Colonic mucosa (tissue), 4 donors: ENCODE data around the gene SPPL3. TPM values are rescaled to one million over a fixed set of nuclear protein-coding genes. Genes with fewer than 3 reads are reported as not detected.

ENCODE experiments used
- DNase-seq: peaks from one replicate; pipeline ENCODE4 v3.0.0-alpha.2; 2020
- H3K27ac ChIP-seq: fragments of 200-600 bp; one replicate; pipeline ENCODE4 v1.8.0; 2021
- H3K27me3 ChIP-seq: fragments of 200-600 bp; one replicate; pipeline ENCODE4 v1.8.0; 2021
- H3K36me3 ChIP-seq: fragments of 200-600 bp; one replicate; pipeline ENCODE4 v1.8.0; 2021
- H3K4me1 ChIP-seq: fragments of 200-600 bp; one replicate; pipeline ENCODE4 v1.8.0; 2021; ENCODE audit warnings: mild to moderate bottlenecking
- H3K4me3 ChIP-seq: fragments of 200-600 bp; one replicate; pipeline ENCODE4 v1.8.0; 2021
- H3K9ac ChIP-seq, 2 donors: one replicate each; pipeline ENCODE4 v1.7.0; 2013; ENCODE audit warnings: control low read depth in 2 of 2, low read depth in 2 of 2, low read length in 2 of 2
- H3K9me3 ChIP-seq: fragments of 200-600 bp; one replicate; pipeline ENCODE4 v1.8.0; 2021
- intact Hi-C: fragments of 100-400 bp; cut with DNase I; formaldehyde crosslinking; loops from one replicate; pipeline ENCODE4 v1.14.1; 2022
- total RNA-seq, 2 donors: library from RNA; stranded (reverse); fragmentation: NEBNext Ultra II Directional in 1 of 2; extraction: Animal tissue kit (Norgen Biotek cat#: 25700) in 1 of 2; gene quantifications; one replicate each; pipeline ENCODE4 v1.2.1, GENCODE V29; 2021
- TF ChIP-seq, protein P1 (sequence below): fragments of 200-600 bp; IDR thresholded peaks from one replicate; pipeline ENCODE4 v1.8.0; 2022; ENCODE audit warnings: antibody characterized with exemption, mild to moderate bottlenecking
- donor health status: healthy.
- donor health status: DM: no; HTN: no; CAD: no.
- donor health status: DM: no; HTN: no; CAD: no.

The SPPL3 gene
- total RNA-seq, 2 donors from 2014 or later: 44.7 to 55.2 TPM

DNA sequence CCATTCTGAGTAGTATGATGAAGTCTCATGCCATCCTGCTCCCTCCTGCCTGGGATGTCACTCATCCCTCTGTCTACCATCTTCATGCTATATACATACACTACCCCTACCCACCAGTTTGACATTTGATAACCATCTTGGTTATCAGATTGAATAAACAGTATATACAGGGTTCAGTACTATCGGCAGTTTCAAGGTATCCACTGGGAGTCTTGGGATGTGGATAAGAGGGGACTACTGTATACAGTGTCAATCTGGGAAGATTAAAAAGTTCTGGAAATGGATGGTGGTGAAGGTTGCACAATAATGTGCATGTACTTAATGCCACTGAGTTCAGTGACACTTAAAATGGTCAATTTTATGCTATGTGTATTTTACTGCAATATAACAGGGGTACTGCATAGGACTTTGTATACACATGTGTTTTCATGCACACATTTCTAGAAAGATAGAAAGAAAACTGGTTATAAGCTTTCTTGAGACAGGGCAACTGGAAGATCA is 22.1 kb downstream of the SPPL3 start:
- no peaks in the 10 kb centered on the region for H3K36me3 ChIP-seq
- no peak overlapping the region for H3K27ac ChIP-seq
- H3K27me3 ChIP-seq: no peaks in the 10 kb centered on the region
- no peaks in the 10 kb centered on the region for H3K9me3 ChIP-seq
- DNase-seq: no peak
- intact Hi-C loops: no loop called here
- TF ChIP-seq, protein P1, sequence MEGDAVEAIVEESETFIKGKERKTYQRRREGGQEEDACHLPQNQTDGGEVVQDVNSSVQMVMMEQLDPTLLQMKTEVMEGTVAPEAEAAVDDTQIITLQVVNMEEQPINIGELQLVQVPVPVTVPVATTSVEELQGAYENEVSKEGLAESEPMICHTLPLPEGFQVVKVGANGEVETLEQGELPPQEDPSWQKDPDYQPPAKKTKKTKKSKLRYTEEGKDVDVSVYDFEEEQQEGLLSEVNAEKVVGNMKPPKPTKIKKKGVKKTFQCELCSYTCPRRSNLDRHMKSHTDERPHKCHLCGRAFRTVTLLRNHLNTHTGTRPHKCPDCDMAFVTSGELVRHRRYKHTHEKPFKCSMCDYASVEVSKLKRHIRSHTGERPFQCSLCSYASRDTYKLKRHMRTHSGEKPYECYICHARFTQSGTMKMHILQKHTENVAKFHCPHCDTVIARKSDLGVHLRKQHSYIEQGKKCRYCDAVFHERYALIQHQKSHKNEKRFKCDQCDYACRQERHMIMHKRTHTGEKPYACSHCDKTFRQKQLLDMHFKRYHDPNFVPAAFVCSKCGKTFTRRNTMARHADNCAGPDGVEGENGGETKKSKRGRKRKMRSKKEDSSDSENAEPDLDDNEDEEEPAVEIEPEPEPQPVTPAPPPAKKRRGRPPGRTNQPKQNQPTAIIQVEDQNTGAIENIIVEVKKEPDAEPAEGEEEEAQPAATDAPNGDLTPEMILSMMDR: no peak
- H3K9ac ChIP-seq: no peak overlapping the region
- H3K4me1 ChIP-seq: no peaks in the 10 kb centered on the region
- no peak overlapping the region for H3K4me3 ChIP-seq

DNA sequence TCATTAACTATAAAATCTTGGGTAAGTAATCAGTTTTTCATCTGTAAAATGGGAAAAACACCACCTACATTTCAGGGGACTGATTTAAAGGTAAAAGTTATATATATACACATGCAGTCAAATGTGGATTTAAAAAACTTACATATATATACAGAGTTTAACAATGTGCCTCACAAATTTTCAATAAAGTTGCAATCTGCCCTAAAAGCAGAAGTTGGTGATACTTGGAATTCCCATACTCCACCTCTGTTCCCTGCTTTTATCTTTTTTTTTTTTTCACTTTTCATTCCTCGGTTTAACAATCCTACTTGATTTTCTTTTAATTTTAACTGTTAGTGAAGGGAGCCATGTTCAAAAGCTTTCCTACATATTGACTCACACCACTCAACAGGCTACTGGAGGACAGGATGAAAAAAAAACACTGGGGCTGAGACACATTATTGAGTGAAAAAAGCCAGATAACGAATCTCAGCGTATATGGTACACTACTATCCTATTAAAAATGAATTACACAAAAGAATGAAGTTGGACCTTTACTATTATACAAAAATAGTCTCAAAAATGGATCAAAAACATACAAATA is 24.3 kb downstream of the SPPL3 start:
- TF ChIP-seq, protein P1: no peak

DNA sequence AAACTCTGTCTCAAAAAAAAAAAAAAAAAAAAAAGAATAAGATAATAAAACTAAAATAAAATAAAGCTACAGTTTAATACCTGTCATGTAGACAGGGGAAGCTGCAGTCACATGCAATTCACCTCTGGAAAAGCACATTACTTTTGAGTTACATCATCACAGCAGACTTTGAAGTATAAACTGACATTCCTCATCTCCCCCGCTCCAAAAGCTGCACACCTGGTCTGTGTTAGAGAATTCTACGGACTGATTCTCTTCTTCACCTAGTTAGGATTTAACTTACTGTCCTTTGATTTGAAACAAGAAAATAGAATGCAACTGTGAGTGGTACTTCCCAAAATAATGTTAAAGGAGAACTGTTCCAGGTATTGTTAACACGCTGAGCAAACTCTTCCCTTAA is 25.1 kb downstream of the SPPL3 start:
- H3K9ac ChIP-seq: no peak overlapping the region
- no peak for DNase-seq
- intact Hi-C loops: no loop called here
- no peaks in the 10 kb centered on the region for H3K36me3 ChIP-seq
- no peak overlapping the region for H3K27ac ChIP-seq
- TF ChIP-seq, protein P1: no peak
- no peaks in the 10 kb centered on the region for H3K4me1 ChIP-seq
- H3K4me3 ChIP-seq: no peak overlapping the region
- H3K9me3 ChIP-seq: no peaks in the 10 kb centered on the region
- no peaks in the 10 kb centered on the region for H3K27me3 ChIP-seq

More for the DNA sequence above, 24.3 kb downstream of the SPPL3 start:
- H3K27me3 ChIP-seq: no peaks in the 10 kb centered on the region
- intact Hi-C loops: no loop called here
- no peaks in the 10 kb centered on the region for H3K36me3 ChIP-seq
- H3K4me3 ChIP-seq: no peak overlapping the region
- DNase-seq: no peak
- no peaks in the 10 kb centered on the region for H3K9me3 ChIP-seq
- H3K4me1 ChIP-seq: no peaks in the 10 kb centered on the region
- H3K9ac ChIP-seq: no peak overlapping the region
- H3K27ac ChIP-seq: no peak overlapping the region

DNA sequence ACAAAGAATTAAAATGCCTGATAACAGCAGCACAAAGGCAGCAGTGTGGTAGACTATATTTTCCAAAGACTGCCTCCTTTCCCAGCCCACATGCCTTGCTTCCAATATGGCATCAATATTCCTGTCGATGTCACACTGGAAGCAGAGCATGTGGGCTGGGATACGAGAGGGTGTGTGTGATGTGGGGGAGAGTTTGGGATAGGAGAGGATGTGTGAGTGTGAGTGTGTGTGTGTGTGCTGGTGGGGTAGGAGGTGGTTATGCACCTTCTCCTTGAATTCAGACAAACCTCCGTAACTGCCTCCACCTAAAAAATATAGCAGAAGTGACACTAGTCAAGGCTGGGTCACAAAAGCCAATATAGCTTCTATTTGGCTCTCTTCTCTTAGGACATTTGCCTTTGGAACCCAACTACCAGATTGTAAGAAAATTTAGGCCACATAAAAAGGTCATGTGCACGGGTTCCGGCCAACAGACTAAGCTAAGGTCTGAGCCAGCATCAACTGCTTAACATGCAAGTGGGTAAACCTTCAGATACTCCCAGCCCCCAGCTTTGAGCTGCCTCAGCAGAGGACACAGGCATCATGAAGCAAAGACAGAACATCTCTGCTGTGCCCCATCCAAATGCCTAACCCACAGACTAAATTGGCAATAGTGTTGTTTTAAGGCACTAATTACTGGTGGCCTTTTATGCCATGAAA is 29.5 kb downstream of the SPPL3 start:
- Histone ChIP-seq H3K9me3 (no peaks in the 10 kb centered on the region), H3K27ac (no peak overlapping the region), H3K4me1 (no peaks in the 10 kb centered on the region), H3K9ac (no peak overlapping the region), H3K4me3 (no peak overlapping the region), H3K27me3 (no peaks in the 10 kb centered on the region), H3K36me3 (no peaks in the 10 kb centered on the region)
- intact Hi-C loops: no loop called here
- TF ChIP-seq, protein P1: no peak
- no peak for DNase-seq

DNA sequence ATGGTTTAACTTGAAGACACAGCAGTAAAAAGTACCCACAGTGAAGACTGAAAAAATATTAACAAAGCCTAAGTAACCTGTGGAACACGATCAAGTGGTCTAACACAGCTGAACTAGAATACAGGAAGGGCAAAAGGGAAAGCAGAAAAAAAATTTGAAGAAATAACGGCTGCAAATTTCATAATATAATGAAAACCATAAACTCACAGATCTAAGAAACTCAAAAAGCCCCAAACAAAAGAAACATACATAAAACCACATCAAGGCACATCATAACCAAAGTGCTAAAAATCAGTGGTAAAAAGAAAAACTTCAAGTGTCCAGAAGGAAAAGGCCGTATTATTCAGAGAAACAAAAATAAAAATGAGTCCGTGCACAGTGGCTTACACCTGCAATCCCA is 30.9 kb downstream of the SPPL3 start:
- H3K9ac ChIP-seq: no peak overlapping the region
- TF ChIP-seq, protein P1: no peak
- no peak for DNase-seq
- intact Hi-C loops: no loop called here
- no peak overlapping the region for H3K27ac ChIP-seq
- H3K4me1 ChIP-seq: no peaks in the 10 kb centered on the region
- H3K27me3 ChIP-seq: no peaks in the 10 kb centered on the region
- no peak overlapping the region for H3K4me3 ChIP-seq
- H3K36me3 ChIP-seq: no peaks in the 10 kb centered on the region
- no peaks in the 10 kb centered on the region for H3K9me3 ChIP-seq
